Fibroblast of villous mesenchyme (primary cell): ENCODE measurements around the gene STX1A. TPM values are rescaled to one million over a fixed set of nuclear protein-coding genes. Genes with fewer than 3 reads are reported as not detected.

Experiments used
- DNase-seq: peaks from one replicate; pipeline ENCODE4 v3.0.0-alpha.2; 2010; ENCODE audit warnings: low read depth
- H3K4me3 ChIP-seq: 2 replicates; pipeline ENCODE4 v1.5.1; 2011; ENCODE audit warnings: low read depth, mild to moderate bottlenecking, low read length
- CTCF ChIP-seq: IDR thresholded peaks from 2 replicates; pipeline ENCODE4 v1.5.1; 2012; ENCODE audit warnings: low read depth, mild to moderate bottlenecking, low read length; ENCODE audit not compliant: insufficient read depth
- total RNA-seq: library from RNA; depleted of rRNA; stranded (reverse); fragments of >200 nt; gene quantifications from 2 replicates; pipeline ENCODE4 v1.2.3, GENCODE V29; 2012

Gene STX1A
- total RNA-seq, 1 donor: 8.2 TPM

- DNase-seq: no peak
- no peak for TF ChIP-seq CTCF
- H3K4me3 ChIP-seq: no peak overlapping the region
Measured at GRCh38 chr7:73702665-73703064, 16.8 kb downstream of the STX1A start.

GRCh38 chr7:73702226-73702625 lies 17.2 kb downstream of the STX1A start:
- no peak overlapping the region for H3K4me3 ChIP-seq
- no peak for DNase-seq
- no peak for TF ChIP-seq CTCF

GRCh38 chr7:73701357-73701995 lies 18.0 kb downstream of the STX1A start:
- no peak overlapping the region for H3K4me3 ChIP-seq
- TF ChIP-seq CTCF: peak; percentile 69
- peak; percentile 77 for DNase-seq

GRCh38 chr7:73700581-73701134 lies 18.8 kb downstream of the STX1A start:
- TF ChIP-seq CTCF: no peak
- no peak overlapping the region for H3K4me3 ChIP-seq
- no peak for DNase-seq

GRCh38 chr7:73700069-73700423 lies 19.4 kb downstream of the STX1A start:
- no peak for TF ChIP-seq CTCF
- DNase-seq: no peak
- no peak overlapping the region for H3K4me3 ChIP-seq

GRCh38 chr7:73699370-73700068 lies 19.9 kb downstream of the STX1A start:
- TF ChIP-seq CTCF: no peak
- H3K4me3 ChIP-seq: no peak overlapping the region
- no peak for DNase-seq

- no peak for TF ChIP-seq CTCF
- DNase-seq: no peak
- no peak overlapping the region for H3K4me3 ChIP-seq
Measured at GRCh38 chr7:73698410-73698809, 21.1 kb downstream of the STX1A start.
